ENCODE results near the gene GPN1.
"Not testable (repeated sequence)": the region's sequence is repeated elsewhere in the genome, so short reads cannot be mapped to it uniquely, and the experiment has no call there.

GPN1 gene

DNA sequence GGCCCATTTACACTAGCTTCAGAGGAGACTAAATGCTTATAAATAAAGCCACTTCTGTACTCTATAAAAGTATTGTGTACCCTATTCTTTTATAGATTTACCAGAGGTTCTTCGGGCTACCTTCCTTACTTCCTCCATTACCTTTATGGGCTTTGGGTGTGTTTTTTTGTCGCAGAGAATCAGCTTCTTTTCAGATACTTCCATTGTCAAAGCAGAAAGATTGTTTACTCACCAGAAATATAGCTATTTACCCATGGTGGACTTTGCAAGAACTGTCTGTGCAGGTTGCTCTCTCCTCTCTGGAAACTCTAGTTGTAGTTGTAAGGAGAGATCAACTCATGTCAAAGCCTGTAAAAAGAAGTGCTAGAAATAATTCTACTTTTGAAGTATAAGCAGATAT, 14.9 kb upstream of the GPN1 start:
- ATAC-seq, result no peak
- no peaks in the 10 kb centered on the region for H3K9me3 Mint-ChIP-seq
- no peak overlapping the region for H3K4me3 Mint-ChIP-seq
- no peak for DNase-seq
- H3K27me3 Mint-ChIP-seq, result no peaks in the 10 kb centered on the region
- no peaks in the 10 kb centered on the region for H3K4me1 Mint-ChIP-seq
- H3K27ac Mint-ChIP-seq, result no peak overlapping the region

GRCh38 chr2:27615316-27615715, 13.5 kb upstream of the GPN1 start:
- Mint-ChIP-seq H3K27ac (peak overlapping the region in 1 of 2 donors; percentile 43), H3K4me3 (no peak overlapping the region), H3K27me3 (no peaks in the 10 kb centered on the region), H3K9me3 (no peaks in the 10 kb centered on the region), H3K4me1 (no peaks in the 10 kb centered on the region)
- ATAC-seq (no peak), DNase-seq (no peak)

GRCh38 chr2:27621524-27621923, 7.3 kb upstream of the GPN1 start:
- Mint-ChIP-seq H3K27ac (no peak overlapping the region), H3K4me1 (no peaks in the 10 kb centered on the region), H3K9me3 (no peaks in the 10 kb centered on the region), H3K4me3 (no peak overlapping the region), H3K27me3 (no peaks in the 10 kb centered on the region)
- ATAC-seq, result no peak
- DNase-seq, result no peak

- Mint-ChIP-seq H3K27ac (no peak overlapping the region), H3K4me3 (no peak overlapping the region), H3K4me1 (no peaks in the 10 kb centered on the region), H3K27me3 (no peaks in the 10 kb centered on the region), H3K9me3 (no peaks in the 10 kb centered on the region)
- no peak for ATAC-seq
- DNase-seq, result no peak
These were observed 5.9 kb upstream of the GPN1 start for GRCh38 chr2:27622921-27623384.

GRCh38 chr2:27624943-27625342, 3.9 kb upstream of the GPN1 start:
- ATAC-seq (no peak), DNase-seq (no peak)
- Mint-ChIP-seq H3K27me3 (no peaks in the 10 kb centered on the region), H3K4me1 (peaks cover 6% of the 10 kb centered on the region), H3K9me3 (no peaks in the 10 kb centered on the region), H3K4me3 (no peak overlapping the region), H3K27ac (peak overlapping the region in 1 of 2 donors; percentile 2)

DNA sequence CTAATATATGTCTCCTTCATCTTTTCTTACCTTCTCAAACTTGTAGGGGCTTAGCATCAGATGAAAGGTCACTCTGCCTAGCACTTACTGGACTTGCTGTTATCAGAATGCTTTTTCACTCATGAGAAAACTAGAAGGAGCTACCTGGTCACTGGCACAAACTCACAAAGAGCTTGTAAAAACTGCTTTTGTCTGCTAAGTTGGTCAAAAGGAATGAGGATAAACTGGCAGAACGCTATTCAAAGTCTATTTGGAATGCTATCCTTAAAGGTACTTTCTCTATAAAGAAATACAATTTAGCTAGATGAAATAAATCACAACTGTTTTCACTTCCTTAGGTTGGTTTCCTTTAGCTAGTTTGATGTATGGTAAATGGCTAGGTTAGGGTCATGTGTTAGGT, 2.5 kb upstream of the GPN1 start:
- ATAC-seq, DNase-seq, H3K27ac Mint-ChIP-seq, H3K4me3 Mint-ChIP-seq, H3K27me3 Mint-ChIP-seq, H3K9me3 Mint-ChIP-seq: not testable (repeated sequence)
- H3K4me1 Mint-ChIP-seq, result peaks cover 20% of the 10 kb centered on the region

- H3K27ac Mint-ChIP-seq, H3K27me3 Mint-ChIP-seq, DNase-seq: not testable (repeated sequence)
These were observed 1.9 kb upstream of the GPN1 start for GRCh38 chr2:27626921-27627320.

GRCh38 chr2:27627963-27628766, 685 bp upstream of the GPN1 start:
- ATAC-seq (peak; percentile 62), DNase-seq (no peak)
- Mint-ChIP-seq H3K4me3 (no peak overlapping the region), H3K9me3 (no peaks in the 10 kb centered on the region), H3K27ac (peak overlapping the region in 1 of 2 donors; percentile 5), H3K27me3 (no peaks in the 10 kb centered on the region), H3K4me1 (peaks cover 20% of the 10 kb centered on the region)

More at GRCh38 chr2:27626921-27627320, 1.9 kb upstream of the GPN1 start:
- H3K9me3 Mint-ChIP-seq, H3K4me3 Mint-ChIP-seq, ATAC-seq: not testable (repeated sequence)
- peaks cover 20% of the 10 kb centered on the region for H3K4me1 Mint-ChIP-seq

- Mint-ChIP-seq H3K27ac (peak overlapping the region; percentile 24 to 43), H3K4me1 (peaks cover 20% of the 10 kb centered on the region)
- ATAC-seq, DNase-seq, H3K4me3 Mint-ChIP-seq, H3K27me3 Mint-ChIP-seq, H3K9me3 Mint-ChIP-seq: not testable (repeated sequence)
These were observed 1.4 kb downstream of the GPN1 start for GRCh38 chr2:27630257-27630656.

DNA sequence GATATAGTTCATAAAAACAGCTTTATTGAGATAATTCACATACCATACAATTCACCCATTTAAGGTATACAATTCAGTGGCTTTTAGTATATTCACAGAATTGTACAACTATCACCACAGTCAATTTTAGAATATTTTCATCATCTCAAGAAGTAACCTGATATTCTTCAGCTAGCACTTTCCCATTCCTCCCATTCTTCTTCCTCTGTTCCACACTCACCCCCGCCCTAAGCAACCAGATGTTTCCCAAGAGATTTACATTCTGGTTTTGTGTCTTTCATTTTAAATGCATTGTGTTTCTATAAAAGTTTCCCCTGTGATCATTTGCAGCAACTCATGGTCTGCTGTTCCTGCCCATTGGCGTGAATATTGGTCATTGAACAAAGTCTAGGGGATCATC, 5.4 kb downstream of the GPN1 start:
- no peak overlapping the region for H3K27ac Mint-ChIP-seq
- ATAC-seq, result no peak

DNA sequence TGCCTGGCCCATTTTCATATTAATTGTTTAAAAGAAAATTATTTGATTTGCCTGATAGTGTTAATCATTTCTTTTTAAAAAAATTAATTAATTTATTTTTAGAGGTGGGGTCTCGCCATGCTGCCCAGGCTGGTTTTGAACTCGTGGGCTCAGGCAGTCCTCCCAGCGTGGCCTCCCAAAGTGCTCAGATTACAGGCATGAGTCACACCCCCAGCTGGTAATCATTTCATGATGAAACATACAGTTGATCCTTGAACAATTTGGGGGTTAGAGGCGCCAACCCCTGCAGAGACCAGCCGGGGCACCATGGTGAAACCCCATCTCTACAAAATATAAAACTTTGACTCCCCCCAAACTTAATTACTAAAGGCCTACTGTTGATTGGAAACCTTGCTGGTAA, 7.9 kb downstream of the GPN1 start:
- no peak for ATAC-seq
- H3K4me3 Mint-ChIP-seq, result no peak overlapping the region
- no peak for DNase-seq
- H3K9me3 Mint-ChIP-seq, result no peaks in the 10 kb centered on the region
- peaks cover 25% of the 10 kb centered on the region for H3K4me1 Mint-ChIP-seq
- H3K27me3 Mint-ChIP-seq, result no peaks in the 10 kb centered on the region
- H3K27ac Mint-ChIP-seq, result no peak overlapping the region

More for the DNA sequence above, 5.4 kb downstream of the GPN1 start:
- Mint-ChIP-seq H3K9me3 (no peaks in the 10 kb centered on the region), H3K4me1 (peaks cover 43% of the 10 kb centered on the region), H3K4me3 (no peak overlapping the region), H3K27me3 (no peaks in the 10 kb centered on the region)
- DNase-seq, result no peak

DNA sequence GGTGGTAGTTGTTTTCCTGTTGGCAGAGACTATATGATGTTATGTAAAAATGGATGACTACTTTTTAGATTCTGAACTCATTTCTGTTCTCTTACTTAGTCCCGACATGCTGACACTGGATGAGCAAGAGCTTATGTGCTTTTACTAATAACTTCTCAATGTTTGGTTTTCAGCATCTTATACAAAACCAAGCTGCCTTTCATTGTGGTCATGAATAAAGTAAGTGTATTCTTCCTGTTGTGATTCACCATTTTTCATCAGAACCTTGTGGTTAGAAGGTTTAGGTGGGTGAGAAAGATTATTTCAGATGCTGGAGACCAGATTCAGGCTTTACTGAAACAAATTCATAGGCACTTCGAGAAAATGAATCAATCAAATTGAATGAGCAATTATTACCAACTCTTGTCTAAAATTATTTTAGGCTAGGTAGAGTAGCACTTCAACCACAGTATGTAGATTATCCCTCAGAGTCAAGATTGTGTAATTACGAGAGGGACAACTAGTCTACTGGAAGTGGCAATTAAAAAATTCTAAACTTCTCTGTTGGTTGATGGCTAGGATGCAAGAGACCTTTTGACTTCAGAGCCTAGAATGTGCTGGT, 9.3 kb downstream of the GPN1 start:
- DNase-seq (peak; percentile 21 to 44), ATAC-seq (peak; percentile 94)
- peaks cover 25% of the 10 kb centered on the region for H3K4me1 Mint-ChIP-seq
- H3K27me3 Mint-ChIP-seq, result no peaks in the 10 kb centered on the region
- peak overlapping the region; percentile 36 to 57 for H3K4me3 Mint-ChIP-seq
- H3K27ac Mint-ChIP-seq, result peak overlapping the region; percentile 72 to 92
- no peaks in the 10 kb centered on the region for H3K9me3 Mint-ChIP-seq

- Mint-ChIP-seq H3K27ac (peak overlapping the region in 1 of 2 donors; percentile 92), H3K4me3 (peak overlapping the region; percentile 16 to 57), H3K27me3 (no peaks in the 10 kb centered on the region), H3K4me1 (peaks cover 25% of the 10 kb centered on the region), H3K9me3 (no peaks in the 10 kb centered on the region)
- ATAC-seq (peak; percentile 19), DNase-seq (peak in 1 of 2 donors; percentile 26)
These were observed 9.9 kb downstream of the GPN1 start for GRCh38 chr2:27638709-27639108.

- Mint-ChIP-seq H3K4me1 (peaks cover 22% of the 10 kb centered on the region), H3K27ac (no peak overlapping the region)
- no peak for ATAC-seq
These were observed 11.9 kb downstream of the GPN1 start for GRCh38 chr2:27640722-27641245.

DNA sequence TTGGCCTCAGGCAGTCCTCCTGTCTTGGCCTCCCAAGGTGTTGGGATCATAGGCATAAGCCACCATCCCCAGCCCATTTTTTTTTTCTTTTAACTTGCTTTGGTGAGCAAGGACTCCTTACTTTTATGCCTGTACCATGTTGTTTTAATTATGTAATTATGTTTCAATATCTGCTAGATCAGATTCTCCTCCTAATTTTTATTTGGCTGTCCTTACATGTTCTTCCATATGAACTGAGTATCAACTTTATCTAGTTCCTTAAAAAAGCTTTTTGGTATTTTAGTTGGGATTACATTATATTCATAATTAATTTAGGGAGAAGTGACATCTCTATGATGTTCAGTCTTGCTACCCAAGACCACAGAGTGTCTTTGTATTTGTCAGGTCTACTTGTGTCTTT, 16.3 kb downstream of the GPN1 start:
- no peaks in the 10 kb centered on the region for H3K9me3 Mint-ChIP-seq
- H3K4me1 Mint-ChIP-seq, result no peaks in the 10 kb centered on the region
- H3K27me3 Mint-ChIP-seq, result no peaks in the 10 kb centered on the region
- no peak for DNase-seq
- no peak overlapping the region for H3K4me3 Mint-ChIP-seq
- ATAC-seq, result no peak
- H3K27ac Mint-ChIP-seq, result peak overlapping the region in 1 of 2 donors; percentile 48

More at GRCh38 chr2:27640722-27641245, 11.9 kb downstream of the GPN1 start:
- H3K9me3 Mint-ChIP-seq, result no peaks in the 10 kb centered on the region
- no peaks in the 10 kb centered on the region for H3K27me3 Mint-ChIP-seq
- DNase-seq, result no peak
- no peak overlapping the region for H3K4me3 Mint-ChIP-seq

- H3K4me1 Mint-ChIP-seq, result peaks cover under 1% of the 10 kb centered on the region
- no peaks in the 10 kb centered on the region for H3K9me3 Mint-ChIP-seq
- no peak overlapping the region for H3K27ac Mint-ChIP-seq
- H3K4me3 Mint-ChIP-seq, result no peak overlapping the region
- DNase-seq (no peak), ATAC-seq (no peak)
- H3K27me3 Mint-ChIP-seq, result no peaks in the 10 kb centered on the region
These were observed 18.4 kb downstream of the GPN1 start for GRCh38 chr2:27647289-27647688.
